Measurements from ENCODE around the gene HTT.

The HTT gene

GRCh38 chr4:3203971-3204431, 129.5 kb downstream of the HTT start:
- DNase-seq: no peak

GRCh38 chr4:3205995-3206394, 131.5 kb downstream of the HTT start:
- no peak for DNase-seq

DNA sequence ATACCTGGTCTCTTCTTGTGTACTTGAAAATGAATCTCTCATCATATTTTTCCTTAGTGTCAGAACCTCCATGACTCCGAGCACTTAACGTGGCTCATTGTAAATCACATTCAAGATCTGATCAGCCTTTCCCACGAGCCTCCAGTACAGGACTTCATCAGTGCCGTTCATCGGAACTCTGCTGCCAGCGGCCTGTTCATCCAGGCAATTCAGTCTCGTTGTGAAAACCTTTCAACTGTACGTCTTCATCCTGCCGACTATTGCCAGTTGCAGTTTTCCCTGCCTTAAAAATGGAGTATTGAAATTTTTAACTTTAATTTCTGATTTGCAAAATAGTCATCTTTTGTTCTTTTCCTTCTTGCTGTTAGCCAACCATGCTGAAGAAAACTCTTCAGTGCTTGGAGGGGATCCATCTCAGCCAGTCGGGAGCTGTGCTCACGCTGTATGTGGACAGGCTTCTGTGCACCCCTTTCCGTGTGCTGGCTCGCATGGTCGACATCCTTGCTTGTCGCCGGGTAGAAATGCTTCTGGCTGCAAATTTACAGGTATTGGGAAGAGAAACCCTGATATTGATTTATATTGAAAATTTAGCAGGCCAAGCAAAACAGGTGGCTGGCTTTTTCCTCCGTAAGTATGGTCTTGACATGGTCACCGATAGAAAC, 132.1 kb downstream of the HTT start:
- DNase-seq: no peak

GRCh38 chr4:3207531-3208037, 133.1 kb downstream of the HTT start:
- no peak for DNase-seq

DNA sequence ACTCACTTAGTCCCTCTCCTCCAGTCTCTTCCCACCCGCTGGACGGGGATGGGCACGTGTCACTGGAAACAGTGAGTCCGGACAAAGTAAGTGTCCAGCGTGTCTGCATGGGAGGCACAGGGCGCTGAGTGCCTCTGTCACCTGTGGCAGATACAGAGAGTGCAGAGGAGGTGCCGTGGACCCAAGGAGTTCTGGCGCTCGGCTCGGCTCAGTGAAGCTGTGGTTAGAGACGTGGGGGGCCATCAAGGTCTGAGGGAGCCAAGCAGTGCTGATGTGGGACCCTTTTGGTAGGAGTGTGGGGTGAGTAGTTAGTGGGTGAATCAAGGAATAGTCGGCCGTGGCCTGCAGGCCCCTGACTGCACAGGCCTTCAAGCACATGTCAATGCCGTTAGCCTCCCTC, 134.3 kb downstream of the HTT start:
- no peak for DNase-seq

GRCh38 chr4:3209551-3210325, 135.3 kb downstream of the HTT start:
- DNase-seq: no peak

DNA sequence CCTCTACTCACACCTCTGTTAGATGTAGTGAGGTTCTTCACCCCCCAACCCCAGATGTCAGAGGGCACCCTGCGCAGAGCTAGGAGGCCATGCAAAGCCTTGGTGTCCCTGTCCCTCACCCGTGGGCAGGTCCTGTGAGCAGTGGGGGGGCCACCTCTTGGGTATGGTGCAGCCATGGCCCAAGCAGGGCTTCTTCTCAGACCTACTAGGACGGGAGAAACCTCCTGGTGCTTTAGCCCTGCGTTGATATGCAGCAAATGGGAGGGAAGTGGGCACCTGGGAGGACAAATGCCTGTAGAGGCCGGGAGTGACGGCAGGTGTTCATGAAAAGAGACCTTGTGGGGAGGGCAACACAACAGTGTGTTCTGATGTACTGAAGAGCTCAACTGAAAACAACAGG, 136.0 kb downstream of the HTT start:
- DNase-seq: no peak

DNA sequence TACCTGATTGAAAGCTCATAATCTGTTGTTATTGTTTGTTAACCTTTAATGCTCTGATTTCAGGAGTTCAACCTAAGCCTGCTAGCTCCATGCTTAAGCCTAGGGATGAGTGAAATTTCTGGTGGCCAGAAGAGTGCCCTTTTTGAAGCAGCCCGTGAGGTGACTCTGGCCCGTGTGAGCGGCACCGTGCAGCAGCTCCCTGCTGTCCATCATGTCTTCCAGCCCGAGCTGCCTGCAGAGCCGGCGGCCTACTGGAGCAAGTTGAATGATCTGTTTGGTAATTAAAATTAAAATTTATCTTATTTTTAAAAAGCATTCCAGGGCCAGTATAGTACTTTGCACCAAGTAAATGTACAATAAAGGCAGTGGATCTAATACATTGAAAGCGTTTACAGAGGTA, 137.4 kb downstream of the HTT start:
- DNase-seq: no peak

DNA sequence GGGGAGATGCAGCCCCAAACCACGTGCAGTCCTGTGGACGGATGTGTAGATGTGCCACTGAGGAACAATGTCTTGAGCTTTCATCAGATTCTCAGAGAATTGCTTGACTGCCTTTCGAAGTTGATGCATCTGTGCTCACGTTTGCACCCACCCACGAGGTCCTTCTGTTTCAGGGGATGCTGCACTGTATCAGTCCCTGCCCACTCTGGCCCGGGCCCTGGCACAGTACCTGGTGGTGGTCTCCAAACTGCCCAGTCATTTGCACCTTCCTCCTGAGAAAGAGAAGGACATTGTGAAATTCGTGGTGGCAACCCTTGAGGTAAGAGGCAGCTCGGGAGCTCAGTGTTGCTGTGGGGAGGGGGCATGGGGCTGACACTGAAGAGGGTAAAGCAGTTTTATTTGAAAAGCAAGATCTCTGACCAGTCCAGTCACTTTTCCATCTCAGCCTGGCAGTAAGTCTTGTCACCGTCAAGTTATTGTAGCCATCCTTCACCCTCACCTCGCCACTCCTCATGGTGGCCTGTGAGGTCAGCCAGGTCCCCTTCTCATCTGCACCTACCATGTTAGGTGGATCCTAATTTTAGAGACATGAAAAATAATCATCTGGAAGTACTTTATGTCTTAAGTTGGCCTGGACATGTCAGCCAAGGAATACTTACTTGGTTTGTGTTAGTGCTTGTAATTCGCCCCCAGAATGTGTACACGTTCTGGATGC, 138.1 kb downstream of the HTT start:
- DNase-seq: no peak

DNA sequence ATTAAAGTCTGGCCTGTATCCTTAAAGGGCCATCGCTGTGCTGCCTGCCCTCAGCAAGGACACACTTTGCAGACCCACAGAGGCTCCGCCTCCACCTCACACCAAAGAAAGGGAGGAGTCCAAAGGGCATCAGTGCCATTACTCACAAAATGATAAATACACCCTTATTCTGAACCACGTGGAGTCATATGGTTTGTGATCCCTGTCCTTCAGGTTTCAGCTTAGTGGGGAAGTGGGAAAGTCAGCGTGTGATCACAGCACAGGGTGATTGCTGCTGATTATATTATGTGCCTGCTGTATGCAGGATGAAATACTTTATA, 138.6 kb downstream of the HTT start:
- no peak for DNase-seq

GRCh38 chr4:3213661-3214250, 139.3 kb downstream of the HTT start:
- no peak for DNase-seq

DNA sequence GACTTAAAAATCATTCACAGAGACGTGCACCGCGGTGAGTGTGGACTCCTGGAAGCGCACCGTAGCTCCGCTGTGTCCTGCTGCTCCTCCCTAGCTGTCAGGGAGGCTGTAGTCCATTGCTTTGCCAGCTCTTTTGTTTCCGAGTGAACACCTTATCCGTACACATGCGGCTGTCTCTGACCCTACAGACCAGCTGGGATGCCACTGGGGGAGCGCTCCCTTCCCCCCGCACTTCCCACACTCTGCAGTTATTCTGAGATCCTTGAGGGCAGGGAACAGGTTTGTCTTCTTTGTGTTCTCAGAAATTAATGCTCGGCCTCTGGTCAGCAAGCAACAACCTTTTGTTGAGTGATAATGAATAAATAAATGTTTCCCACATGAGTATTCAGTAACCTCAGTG, 140.8 kb downstream of the HTT start:
- no peak for DNase-seq

GRCh38 chr4:3215733-3216132, 141.3 kb downstream of the HTT start:
- no peak for DNase-seq

- no peak for DNase-seq
Observed at GRCh38 chr4:3217266-3217665, 142.8 kb downstream of the HTT start.

DNA sequence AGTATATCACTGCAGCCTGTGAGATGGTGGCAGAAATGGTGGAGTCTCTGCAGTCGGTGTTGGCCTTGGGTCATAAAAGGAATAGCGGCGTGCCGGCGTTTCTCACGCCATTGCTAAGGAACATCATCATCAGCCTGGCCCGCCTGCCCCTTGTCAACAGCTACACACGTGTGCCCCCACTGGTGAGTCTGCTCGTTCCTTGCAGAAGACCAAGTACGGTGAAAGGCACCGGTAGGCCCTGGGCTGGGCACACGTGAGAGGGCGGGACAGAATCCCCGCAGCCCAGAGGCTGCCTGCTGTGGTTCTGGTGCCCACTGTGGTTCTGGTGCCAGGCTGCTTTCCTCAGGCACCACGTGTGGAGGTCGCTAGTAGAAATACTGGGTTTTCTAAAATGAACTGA, 143.3 kb downstream of the HTT start:
- no peak for DNase-seq

GRCh38 chr4:3218824-3219760, 144.6 kb downstream of the HTT start:
- no peak for DNase-seq

DNA sequence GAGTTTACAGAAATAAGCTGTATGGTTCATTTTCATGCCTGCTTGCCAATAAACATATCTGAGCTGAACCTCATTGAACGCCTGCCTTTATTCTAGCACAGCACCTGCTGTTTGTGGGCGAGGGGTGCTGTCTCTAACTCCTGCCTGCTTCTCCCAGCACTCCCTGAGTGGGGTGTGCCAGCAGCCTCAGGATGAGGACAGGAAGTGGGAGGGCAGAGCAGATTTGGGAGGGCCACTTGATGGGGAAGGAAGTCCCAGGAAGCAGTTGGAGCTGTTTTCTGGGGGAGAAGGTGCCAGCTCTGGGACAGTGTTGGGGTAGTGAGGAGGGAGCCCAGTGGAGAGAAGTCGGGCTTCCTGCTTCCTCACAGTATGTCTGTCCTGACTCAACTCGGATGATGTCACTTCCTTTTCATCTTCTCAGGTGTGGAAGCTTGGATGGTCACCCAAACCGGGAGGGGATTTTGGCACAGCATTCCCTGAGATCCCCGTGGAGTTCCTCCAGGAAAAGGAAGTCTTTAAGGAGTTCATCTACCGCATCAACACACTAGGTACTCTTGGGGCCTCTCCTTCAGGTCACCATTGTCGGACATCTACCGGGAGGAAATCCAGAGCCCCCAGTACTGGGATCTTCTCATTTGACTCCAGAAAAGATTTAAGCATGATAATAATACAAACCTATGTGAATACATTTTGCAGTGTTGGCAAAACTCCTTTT, 145.4 kb downstream of the HTT start:
- no peak for DNase-seq

- no peak for DNase-seq
Observed at GRCh38 chr4:3220476-3221183, 146.1 kb downstream of the HTT start.

DNA sequence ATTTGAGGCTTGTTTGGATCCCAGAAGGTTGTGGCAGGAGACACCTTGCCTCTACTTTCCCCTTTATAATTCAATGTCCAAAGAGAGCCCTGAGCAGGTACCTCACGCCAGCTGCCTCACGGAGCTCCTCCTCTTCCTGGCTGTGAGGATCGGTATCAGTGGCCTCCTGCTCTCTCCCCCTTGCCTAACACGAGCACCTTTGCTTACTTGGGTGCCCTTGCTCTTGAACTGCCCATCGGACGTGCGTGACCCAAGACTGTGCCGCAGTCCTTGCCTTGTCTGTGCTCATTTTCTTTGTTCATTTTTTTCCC, 146.7 kb downstream of the HTT start:
- DNase-seq: no peak

DNA sequence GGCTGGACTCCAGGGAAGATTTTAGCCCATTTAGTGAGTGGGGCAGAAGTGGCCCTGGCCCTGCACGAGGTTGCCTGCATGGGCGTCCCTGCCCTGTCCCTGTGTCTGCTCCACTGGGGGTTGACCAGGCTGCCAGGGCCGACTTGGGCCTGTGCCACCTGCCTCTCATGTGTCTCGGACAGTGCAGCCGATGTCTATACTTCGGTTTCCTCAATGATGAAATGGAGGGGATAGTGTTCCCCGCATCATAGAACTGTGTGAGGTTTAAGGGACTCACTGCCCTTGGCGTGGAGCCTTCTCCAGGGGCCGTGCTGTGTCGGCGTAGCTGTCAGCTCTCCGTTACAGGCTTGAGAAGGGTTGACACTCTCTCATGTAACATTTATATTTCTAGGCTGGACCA, 147.5 kb downstream of the HTT start:
- no peak for DNase-seq

GRCh38 chr4:3223346-3223745, 148.9 kb downstream of the HTT start:
- no peak for DNase-seq
